ENCODE measurements around the gene LDAH.

The LDAH gene

GRCh38 chr2:20687260-20687832 is 135.6 kb downstream of the LDAH start:
- H3K36me3 ChIP-seq (ENCODE audit: control insufficient read depth in 2 of 2, insufficient read depth in 1 of 2, low read length in 2 of 2): peaks cover 0 to 35% of the 10 kb centered on the region in 2 experiments; a peak in 2 of 3 replicates
- no peaks in the 10 kb centered on the region for H3K9me3 ChIP-seq (ENCODE audit: control insufficient read depth, insufficient read depth, low read depth, low read length)
- no peaks in the 10 kb centered on the region for H3K4me1 ChIP-seq (ENCODE audit: control insufficient read depth, insufficient read depth, low read length)
- TF ChIP-seq KLF16 (tag by site-specific recombination; IDR thresholded peaks at IDR 0.05) (no peak), ZBTB48 (tag by site-specific recombination; IDR thresholded peaks at IDR 0.05) (no peak), ZNF510 (tag by site-specific recombination; IDR thresholded peaks at IDR 0.05; ENCODE audit: insufficient replicate concordance) (no peak), ZBTB10 (tag by site-specific recombination; IDR thresholded peaks at IDR 0.05) (no peak), BCL11A (tag by site-specific recombination; IDR thresholded peaks at IDR 0.05; ENCODE audit: low read depth) (no peak), ZBTB1 (tag by site-specific recombination; IDR thresholded peaks at IDR 0.05) (no peak), ZNF335 (tag by site-specific recombination; conservative IDR thresholded peaks at IDR 0.05) (no peak), ZNF76 (tag by site-specific recombination; IDR thresholded peaks at IDR 0.05; ENCODE audit: borderline replicate concordance, low read depth) (no peak), ZFP37 (tag by site-specific recombination; IDR thresholded peaks at IDR 0.05) (no peak), ZNF580 (tag by site-specific recombination; IDR thresholded peaks at IDR 0.05) (no peak), ZNF747 (tag by site-specific recombination; IDR thresholded peaks at IDR 0.05) (no peak), ZNF426 (tag by site-specific recombination; IDR thresholded peaks at IDR 0.05) (no peak)
- H3K27ac ChIP-seq (ENCODE audit: extremely low read depth, low read depth, low read length): no peak overlapping the region
- no peak overlapping the region for H3K4me3 ChIP-seq (ENCODE audit: low read depth, low read length)
- POLR2A ChIA-PET: no interaction called here
- CTCF ChIA-PET: interaction anchor here (1.0 to 2.0 kb wide), 2 partner anchors 10 to 26 kb away, joined by 3 to 6 read pairs; no protein-coding TSS in a partner anchor

GRCh38 chr2:20684581-20685063 is 138.3 kb downstream of the LDAH start:
- ChIA-PET POLR2A (no interaction called here), CTCF (interaction anchor here (0.7 to 3.1 kb wide), 4 partner anchors 19 to 920 kb away, joined by 3 to 14 read pairs (median 8); partner anchors contain the start of gene HS1BP3)
- Histone ChIP-seq H3K4me3 (ENCODE audit: low read depth, low read length) (no peak overlapping the region), H3K9me3 (ENCODE audit: control insufficient read depth, insufficient read depth, low read depth, low read length) (no peaks in the 10 kb centered on the region), H3K4me1 (ENCODE audit: control insufficient read depth, insufficient read depth, low read length) (no peaks in the 10 kb centered on the region), H3K36me3 (ENCODE audit: control insufficient read depth in 2 of 2, insufficient read depth in 1 of 2, low read length in 2 of 2) (peaks cover 0 to 49% of the 10 kb centered on the region in 2 experiments; a peak in 1 of 3 replicates), H3K27ac (ENCODE audit: extremely low read depth, low read depth, low read length) (no peak overlapping the region)
- TF ChIP-seq ZNF341 (tag by site-specific recombination; IDR thresholded peaks at IDR 0.05; ENCODE audit: low read depth) (no peak), HOXD13 (CRISPR knock-in tag; IDR thresholded peaks at IDR 0.05; ENCODE audit: borderline replicate concordance) (no peak)

- CTCF ChIA-PET: interaction anchor here (0.5 to 2.2 kb wide), 10 partner anchors 9 to 632 kb away, joined by 3 to 13 read pairs (median 3); no protein-coding TSS in a partner anchor
- POLR2A ChIA-PET: no interaction called here
- H3K27ac ChIP-seq (ENCODE audit: extremely low read depth, low read depth, low read length): no peak overlapping the region
- H3K9me3 ChIP-seq (ENCODE audit: control insufficient read depth, insufficient read depth, low read depth, low read length): no peaks in the 10 kb centered on the region
- H3K36me3 ChIP-seq (ENCODE audit: control insufficient read depth in 2 of 2, insufficient read depth in 1 of 2, low read length in 2 of 2): peaks cover 0 to 54% of the 10 kb centered on the region in 2 experiments; a peak in 1 of 3 replicates
- no peak overlapping the region for H3K4me3 ChIP-seq (ENCODE audit: low read depth, low read length)
- no peaks in the 10 kb centered on the region for H3K4me1 ChIP-seq (ENCODE audit: control insufficient read depth, insufficient read depth, low read length)
- TF ChIP-seq PBX3 (CRISPR knock-in tag; IDR thresholded peaks at IDR 0.05) (no peak), AEBP2 (tag by site-specific recombination; IDR thresholded peaks at IDR 0.05; ENCODE audit: borderline replicate concordance) (no peak), ZBTB49 (tag by site-specific recombination; IDR thresholded peaks at IDR 0.05; ENCODE audit: low read depth) (no peak), ZNF514 (tag by site-specific recombination; IDR thresholded peaks at IDR 0.05) (no peak), ZNF701 (tag by site-specific recombination; IDR thresholded peaks at IDR 0.05) (no peak), ZNF664 (tag by site-specific recombination; IDR thresholded peaks at IDR 0.05) (no peak), ZSCAN16 (tag by site-specific recombination; IDR thresholded peaks at IDR 0.05) (no peak), ZNF112 (tag by site-specific recombination; IDR thresholded peaks at IDR 0.05) (no peak)
Observed at GRCh38 chr2:20682167-20682920, 140.6 kb downstream of the LDAH start.
